H1 (cell line): Measurements from ENCODE around the gene HDAC7. TPM values are rescaled to one million over a fixed set of nuclear protein-coding genes. Genes with fewer than 3 reads are reported as not detected.

ENCODE experiments used
- CTCF ChIA-PET: fragments of 300-600 bp; sonication (Branson Sonifier 250); formaldehyde crosslinking; loops from one replicate; lab custom pipeline; 2021; ENCODE audit not compliant: partially characterized antibody; lab: Charles Lee
- POLR2A ChIA-PET: fragments of 300-600 bp; sonication (Branson Sonifier 250); formaldehyde crosslinking; loops from one replicate; lab custom pipeline; 2021; ENCODE audit warnings: inconsistent platforms; ENCODE audit not compliant: partially characterized antibody; lab: Charles Lee
- DNase-seq, 2 experiments: peaks; one replicate each; pipeline versions ENCODE4 v3.0.0 to v3.0.0-alpha.2; 2010 to 2022; ENCODE audit warnings: low spot score in 2 of 2, low read depth in 1 of 2, mixed read lengths in 1 of 2
- FAIRE-seq: peaks from 2 replicates; lab custom pipeline; 2011; peaks lifted over from hg19 to GRCh38; lab: Jason Lieb, UNC
- H2AFZ ChIP-seq: 2 replicates; pipeline ENCODE4 v1.8.1; 2012; ENCODE audit warnings: low read length, inconsistent platforms
- H2AK5ac ChIP-seq: 2 replicates; pipeline ENCODE4 v1.6.1; 2013; ENCODE audit warnings: low read depth, low read length
- H2BK120ac ChIP-seq: replicated peaks from 2 replicates; pipeline ENCODE3; 2013; ENCODE audit warnings: low read depth, low read length, inconsistent platforms
- H2BK12ac ChIP-seq: 2 replicates; pipeline ENCODE4 v1.6.1; 2013; ENCODE audit warnings: low read depth, low read length
- H2BK15ac ChIP-seq: 2 replicates; pipeline ENCODE4 v1.6.1; 2013; ENCODE audit warnings: low read length
- H2BK20ac ChIP-seq: 2 replicates; pipeline ENCODE4 v1.6.1; 2013; ENCODE audit warnings: low read length
- H2BK5ac ChIP-seq: 2 replicates; pipeline ENCODE4 v1.6.1; 2013; ENCODE audit warnings: low read depth, low read length
- H3K14ac ChIP-seq: 2 replicates; pipeline ENCODE4 v1.6.1; 2013; ENCODE audit warnings: inconsistent platforms; ENCODE audit not compliant: insufficient read length
- H3K18ac ChIP-seq: 2 replicates; pipeline ENCODE4 v1.6.1; 2013; ENCODE audit warnings: low read length; ENCODE audit errors: extremely low read depth
- H3K23ac ChIP-seq: 2 replicates; pipeline ENCODE4 v1.6.1; 2013; ENCODE audit warnings: inconsistent platforms; ENCODE audit not compliant: insufficient read length
- H3K23me2 ChIP-seq: 2 replicates; pipeline ENCODE4 v1.6.1; 2013; ENCODE audit warnings: low read depth, low read length
- H3K27ac ChIP-seq: 2 replicates; pipeline ENCODE4 v1.6.1; 2011; ENCODE audit warnings: low read depth, low read length, inconsistent platforms
- H3K27me3 ChIP-seq, 4 experiments: replicated peaks in 1 of 4; 1 replicate in 1 of 4; 2 replicates in 3 of 4; pipeline versions ENCODE4 v1.6.1 to v1.8.1; 2011 to 2013; ENCODE audit warnings: low read length in 3 of 4, mild to moderate bottlenecking in 3 of 4, inconsistent platforms in 2 of 4, mixed read lengths in 2 of 4, moderate library complexity in 1 of 4; ENCODE audit not compliant: control insufficient read depth in 3 of 4, insufficient read depth in 3 of 4; ENCODE audit errors: extremely low read depth in 1 of 4
- H3K36me3 ChIP-seq, 4 experiments: 2 replicates each; pipeline versions ENCODE4 v1.6.1 to v1.8.1; 2011 to 2013; ENCODE audit warnings: mild to moderate bottlenecking in 4 of 4, low read length in 3 of 4, moderate library complexity in 2 of 4, control low read depth in 1 of 4, inconsistent platforms in 1 of 4; ENCODE audit not compliant: insufficient read depth in 4 of 4, control insufficient read depth in 2 of 4
- H3K4ac ChIP-seq: replicated peaks from 2 replicates; pipeline ENCODE3; 2013; ENCODE audit warnings: low read length, low read depth, mixed read lengths, inconsistent platforms; ENCODE audit not compliant: insufficient read length
- H3K4me1 ChIP-seq, 4 experiments: replicated peaks in 1 of 4; 1 replicate in 1 of 4; 2 replicates in 3 of 4; pipeline versions ENCODE4 v1.6.1 to v1.8.1; 2011 to 2013; ENCODE audit warnings: low read length in 3 of 4, inconsistent platforms in 2 of 4, mixed read lengths in 1 of 4; ENCODE audit not compliant: insufficient read depth in 4 of 4, control insufficient read depth in 3 of 4
- H3K4me2 ChIP-seq, 2 experiments: 2 replicates each; pipeline versions ENCODE4 v1.6.1 to v1.8.1; 2011 to 2013; ENCODE audit warnings: low read depth in 2 of 2, low read length in 2 of 2, control low read depth in 1 of 2, inconsistent platforms in 1 of 2, mild to moderate bottlenecking in 1 of 2; ENCODE audit not compliant: insufficient read depth in 1 of 2
- H3K4me3 ChIP-seq, 4 experiments: fragments of 200-600, 300-600 bp in 1 of 4; sonication (generic), shearing (Covaris generic), sonication (Bioruptor Twin) in 1 of 4; 2 replicates each; pipeline versions ENCODE4 v1.5.1 to v1.8.1; 2011 to 2016; ENCODE audit warnings: low read length in 4 of 4, low read depth in 3 of 4, control low read depth in 2 of 4, inconsistent platforms in 2 of 4, mild to moderate bottlenecking in 2 of 4, mixed read lengths in 1 of 4, moderate library complexity in 1 of 4; ENCODE audit not compliant: insufficient read depth in 2 of 4; ENCODE audit errors: extremely low read depth in 1 of 4
- H3K56ac ChIP-seq: replicated peaks from 2 replicates; pipeline ENCODE3; 2013; ENCODE audit warnings: low read depth, mild to moderate bottlenecking, mixed read lengths, low read length, inconsistent platforms; ENCODE audit not compliant: insufficient read length
- H3K79me1 ChIP-seq: 2 replicates; pipeline ENCODE4 v1.6.1; 2013; ENCODE audit warnings: low read depth, low read length, control low read depth
- H3K79me2 ChIP-seq, 2 experiments: 2 replicates each; pipeline versions ENCODE4 v1.6.1 to v1.8.1; 2012 to 2013; ENCODE audit warnings: low read length in 2 of 2, mild to moderate bottlenecking in 2 of 2, inconsistent platforms in 1 of 2; ENCODE audit not compliant: insufficient read depth in 2 of 2, control insufficient read depth in 1 of 2
- H3K9ac ChIP-seq, 4 experiments: replicated peaks in 1 of 4; 1 replicate in 1 of 4; 2 replicates in 3 of 4; pipeline versions ENCODE4 v1.6.1 to v1.8.1; 2011 to 2013; ENCODE audit warnings: low read depth in 3 of 4, low read length in 3 of 4, control low read depth in 2 of 4, mild to moderate bottlenecking in 2 of 4, moderate library complexity in 2 of 4, inconsistent platforms in 1 of 4; ENCODE audit errors: extremely low read depth in 1 of 4
- H3K9me3 ChIP-seq, 2 experiments: 2 replicates each; pipeline versions ENCODE4 v1.6.1 to v1.8.1; 2012 to 2013; ENCODE audit warnings: mild to moderate bottlenecking in 2 of 2, moderate library complexity in 2 of 2, control low read depth in 1 of 2, inconsistent platforms in 1 of 2, low read depth in 1 of 2, low read length in 1 of 2, mixed read lengths in 1 of 2; ENCODE audit not compliant: insufficient read depth in 2 of 2
- H4K20me1 ChIP-seq, 2 experiments: replicated peaks in 1 of 2; 2 replicates each; pipeline versions ENCODE3 to v1.8.1; 2011 to 2013; ENCODE audit warnings: inconsistent platforms in 2 of 2, low read length in 2 of 2, mild to moderate bottlenecking in 1 of 2; ENCODE audit not compliant: insufficient read depth in 2 of 2, control insufficient read depth in 1 of 2
- H4K5ac ChIP-seq: 2 replicates; pipeline ENCODE4 v1.6.1; 2013; ENCODE audit warnings: low read length, low read depth, mixed read lengths, inconsistent platforms; ENCODE audit not compliant: insufficient read length
- H4K8ac ChIP-seq: 2 replicates; pipeline ENCODE4 v1.8.0; 2013; ENCODE audit warnings: mild to moderate bottlenecking, moderate library complexity, low read length, inconsistent platforms; ENCODE audit not compliant: insufficient read depth; ENCODE audit errors: extremely low read depth
- H4K91ac ChIP-seq: replicated peaks from 2 replicates; pipeline ENCODE3; 2013; ENCODE audit warnings: low read length, mixed read lengths, inconsistent platforms; ENCODE audit not compliant: insufficient read length
- ASH2L ChIP-seq: fragments of 200-600, 300-600 bp; sonication (generic); IDR thresholded peaks from one replicate; pipeline ENCODE4 v1.7.1; 2017; ENCODE audit warnings: low read length
- CBX8 ChIP-seq: fragments of 300-800, 300-1000 bp; sonication (generic); IDR thresholded peaks from 2 replicates; pipeline ENCODE4 v1.7.1; 2016; ENCODE audit warnings: low read depth, low read length, borderline replicate concordance
- CEBPB ChIP-seq: IDR thresholded peaks from 2 replicates; pipeline ENCODE4 v1.6.1; 2012; ENCODE audit warnings: low read depth, low read length
- GTF2F1 ChIP-seq: IDR thresholded peaks from 2 replicates; pipeline ENCODE4 v1.6.1; 2012; ENCODE audit warnings: low read depth, low read length, improper control_type of control experiment, borderline replicate concordance
- MAFK ChIP-seq: IDR thresholded peaks from 2 replicates; pipeline ENCODE4 v1.6.1; 2012; ENCODE audit warnings: low read depth, mild to moderate bottlenecking, improper control_type of control experiment, low read length
- PHF8 ChIP-seq: fragments of 200-600 bp; sonication (generic); conservative IDR thresholded peaks from 2 replicates; pipeline ENCODE4 v1.7.1; 2012; ENCODE audit warnings: low read depth, mild to moderate bottlenecking, inconsistent platforms, low read length, moderate library complexity
- POLR2A ChIP-seq, 2 experiments: IDR thresholded peaks; 1 replicate in 1 of 2; 2 replicates in 1 of 2; pipeline ENCODE4 v1.6.1; 2011; ENCODE audit warnings: low read depth in 2 of 2, low read length in 2 of 2, mild to moderate bottlenecking in 2 of 2; ENCODE audit errors: control extremely low read depth in 1 of 2
- POLR2AphosphoS5 ChIP-seq: IDR thresholded peaks from 2 replicates; pipeline ENCODE4 v1.6.1; 2011; ENCODE audit warnings: low read depth, low read length
- RAD21 ChIP-seq, 2 experiments: IDR thresholded peaks in 1 of 2; conservative IDR thresholded peaks in 1 of 2; 2 replicates each; pipeline ENCODE4 v1.6.1; 2011; ENCODE audit warnings: low read depth in 2 of 2, low read length in 2 of 2, improper control_type of control experiment in 1 of 2, inconsistent platforms in 1 of 2, mild to moderate bottlenecking in 1 of 2, moderate library complexity in 1 of 2
- SIX5 ChIP-seq: IDR thresholded peaks from 2 replicates; pipeline ENCODE4 v1.6.1; 2011; ENCODE audit warnings: mild to moderate bottlenecking, low read depth, low read length
- SRF ChIP-seq: IDR thresholded peaks from 2 replicates; pipeline ENCODE4 v1.6.1; 2011; ENCODE audit warnings: mild to moderate bottlenecking, low read depth, low read length, moderate library complexity
- TAF1 ChIP-seq: IDR thresholded peaks from 2 replicates; pipeline ENCODE4 v1.6.1; 2011; ENCODE audit warnings: mild to moderate bottlenecking, low read depth, low read length
- WGBS, 2 experiments: shearing (Covaris generic) in 1 of 2; methylation state at CpG; one replicate each; pipeline versions ENCODE4 v1.1.6 to v1.1.7; 2013 to 2015; ENCODE audit warnings: low lambda C conversion rate in 2 of 2, mixed read lengths in 2 of 2, inconsistent platforms in 1 of 2, low coverage in 1 of 2, missing lambda C conversion rate in 1 of 2; ENCODE audit not compliant: insufficient replicate concordance in 2 of 2, insufficient coverage in 1 of 2, insufficient read length in 1 of 2; ENCODE audit errors: extremely low coverage in 1 of 2, missing lambda C conversion rate in 1 of 2; 5-methylcytosine and 5-hydroxymethylcytosine counted together
- polyA plus RNA-seq, 7 experiments: library from polyadenylated mRNA; depleted of rRNA in 3 of 7; stranded (reverse) in 5 of 7; unstranded in 2 of 7; fragments of >200 nt in 5 of 7; fragments of 200-250 nt in 2 of 7; gene quantifications; 1 replicate in 5 of 7; 2 replicates in 1 of 7; 4 replicates in 1 of 7; pipeline versions ENCODE4 v1.2.1 to v1.2.3, GENCODE V29; 2011 to 2013; ENCODE audit warnings: missing spikeins in 2 of 7, mixed read lengths in 2 of 7
- total RNA-seq: library from RNA; stranded (reverse); fragmentation: NEBNext Ultra II Directional; extraction: Animal tissue kit (Norgen Biotek cat#: 25700); gene quantifications from 2 replicates; pipeline ENCODE4 v1.2.1, GENCODE V29; 2021
- TF ChIP-seq, protein P1 (sequence below): IDR thresholded peaks from 2 replicates; pipeline ENCODE4 v1.6.1; 2012; ENCODE audit warnings: inconsistent platforms
- TF ChIP-seq, protein P2 (sequence below): IDR thresholded peaks from 2 replicates; pipeline ENCODE4 v1.6.1; 2012; ENCODE audit warnings: inconsistent platforms

HDAC7 gene
- total and polyA plus RNA-seq, 2 of the 8 experiments (the other 6 are each of a cell fraction or from before 2014, with no cell fraction given), result 25.5 to 84.9 TPM

DNA sequence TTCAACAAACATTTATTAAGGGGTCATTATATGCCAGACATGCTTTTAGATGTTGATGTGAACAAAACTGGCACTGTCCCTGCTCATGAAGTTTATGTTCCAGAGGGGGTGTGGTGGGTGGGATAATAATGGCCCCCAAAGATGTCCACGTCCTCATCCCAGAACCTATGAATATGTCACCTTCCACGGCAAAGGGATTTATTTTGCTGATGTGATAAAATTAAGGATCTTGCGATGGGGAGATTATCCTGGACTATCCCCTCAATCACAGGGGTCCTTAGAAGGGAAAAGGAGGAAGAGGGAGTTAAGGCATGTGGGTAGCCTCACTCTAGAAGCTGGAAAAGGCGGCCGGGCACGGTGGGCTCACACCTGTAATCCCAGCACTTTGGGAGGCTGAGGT, 48.4 kb downstream of the HDAC7 start:
- H3K4me3 ChIP-seq, result no peak overlapping the region
- ChIA-PET CTCF (interaction anchor here (2.2 to 58.8 kb wide), 4 partner anchors 7 to 68 kb away, joined by 5 to 2442 read pairs (median 1081); partner anchors contain the start of genes ENDOU, RAPGEF3 and RPAP3), POLR2A (interaction anchor here (2.4 to 10.5 kb wide), 3 partner anchors 10 to 29 kb away, joined by 6 to 79 read pairs (median 78); partner anchors contain the start of gene RAPGEF3)
- no peaks in the 10 kb centered on the region for H3K36me3 ChIP-seq
- no peak overlapping the region for H4K91ac ChIP-seq
- H2BK20ac ChIP-seq, result no peak overlapping the region
- WGBS, 2 experiments, result 95% methylated on average over 6 of the region's 6 CpGs; no CpG with 5 or more reads in 1 of the 2 experiments
- no peak overlapping the region for H3K9ac ChIP-seq
- no peak overlapping the region for H3K23ac ChIP-seq
- FAIRE-seq (no peak), DNase-seq (no peak)
- H3K56ac ChIP-seq, result no peak overlapping the region
- peaks cover 0 to 17% (median 8%) of the 10 kb centered on the region in 4 experiments; a peak in 4 of 7 replicates for H3K27me3 ChIP-seq
- H2AK5ac ChIP-seq, result no peak overlapping the region
- no peak overlapping the region for H3K4me2 ChIP-seq
- no peaks in the 10 kb centered on the region for H3K9me3 ChIP-seq
- H2BK5ac ChIP-seq, result no peak overlapping the region
- H3K4me1 ChIP-seq, result peaks cover 7 to 15% (median 12%) of the 10 kb centered on the region in 4 experiments; a peak in 6 of 7 replicates
- no peak overlapping the region for H2BK12ac ChIP-seq
- no peak overlapping the region for H3K27ac ChIP-seq
- H4K8ac ChIP-seq, result no peak overlapping the region
- no peaks in the 10 kb centered on the region for H3K79me1 ChIP-seq
- H3K23me2 ChIP-seq, result peaks cover 2% of the 10 kb centered on the region; the same call in 1 of the 2 replicates
- H3K79me2 ChIP-seq, result no peaks in the 10 kb centered on the region
- no peak overlapping the region for H4K5ac ChIP-seq
- H2BK15ac ChIP-seq, result no peak overlapping the region
- H4K20me1 ChIP-seq, result peaks cover 0 to 3% of the 10 kb centered on the region in 2 experiments
- no peak overlapping the region for H3K14ac ChIP-seq
- H3K18ac ChIP-seq, result no peak overlapping the region
- no peak overlapping the region for H3K4ac ChIP-seq
- no peak overlapping the region for H2AFZ ChIP-seq
- H2BK120ac ChIP-seq, result no peak overlapping the region
- no peak for TF ChIP-seq GTF2F1
- TF ChIP-seq SIX5, result no peak
- TF ChIP-seq, protein P1, sequence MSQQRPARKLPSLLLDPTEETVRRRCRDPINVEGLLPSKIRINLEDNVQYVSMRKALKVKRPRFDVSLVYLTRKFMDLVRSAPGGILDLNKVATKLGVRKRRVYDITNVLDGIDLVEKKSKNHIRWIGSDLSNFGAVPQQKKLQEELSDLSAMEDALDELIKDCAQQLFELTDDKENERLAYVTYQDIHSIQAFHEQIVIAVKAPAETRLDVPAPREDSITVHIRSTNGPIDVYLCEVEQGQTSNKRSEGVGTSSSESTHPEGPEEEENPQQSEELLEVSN, result no peak
- no peak for TF ChIP-seq RAD21 (IDR thresholded peaks at IDR 0.05 in 1 of 2, conservative IDR thresholded peaks at IDR 0.05 in 1 of 2; ENCODE audit: low read depth in 2 of 2, low read length in 2 of 2)
- no peak for TF ChIP-seq ASH2L
- no peak for TF ChIP-seq CEBPB
- TF ChIP-seq TAF1, result no peak
- no peak for TF ChIP-seq PHF8
- TF ChIP-seq, protein P2, sequence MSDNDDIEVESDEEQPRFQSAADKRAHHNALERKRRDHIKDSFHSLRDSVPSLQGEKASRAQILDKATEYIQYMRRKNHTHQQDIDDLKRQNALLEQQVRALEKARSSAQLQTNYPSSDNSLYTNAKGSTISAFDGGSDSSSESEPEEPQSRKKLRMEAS, result no peak
- no peak for TF ChIP-seq CBX8
- no peak for TF ChIP-seq POLR2AphosphoS5
- TF ChIP-seq SRF, result no peak
- no peak for TF ChIP-seq MAFK
- TF ChIP-seq POLR2A (IDR thresholded peaks at IDR 0.05; ENCODE audit: control extremely low read depth in 1 of 2, low read depth in 2 of 2, low read length in 2 of 2), result no peak
